Measurements from ENCODE around the gene TMEM259. TPM values are rescaled to one million over a fixed set of nuclear protein-coding genes. Genes with fewer than 3 reads are reported as not detected.

Gene TMEM259
- total RNA-seq, 1 experiment from 2014 or later: 202 TPM

DNA sequence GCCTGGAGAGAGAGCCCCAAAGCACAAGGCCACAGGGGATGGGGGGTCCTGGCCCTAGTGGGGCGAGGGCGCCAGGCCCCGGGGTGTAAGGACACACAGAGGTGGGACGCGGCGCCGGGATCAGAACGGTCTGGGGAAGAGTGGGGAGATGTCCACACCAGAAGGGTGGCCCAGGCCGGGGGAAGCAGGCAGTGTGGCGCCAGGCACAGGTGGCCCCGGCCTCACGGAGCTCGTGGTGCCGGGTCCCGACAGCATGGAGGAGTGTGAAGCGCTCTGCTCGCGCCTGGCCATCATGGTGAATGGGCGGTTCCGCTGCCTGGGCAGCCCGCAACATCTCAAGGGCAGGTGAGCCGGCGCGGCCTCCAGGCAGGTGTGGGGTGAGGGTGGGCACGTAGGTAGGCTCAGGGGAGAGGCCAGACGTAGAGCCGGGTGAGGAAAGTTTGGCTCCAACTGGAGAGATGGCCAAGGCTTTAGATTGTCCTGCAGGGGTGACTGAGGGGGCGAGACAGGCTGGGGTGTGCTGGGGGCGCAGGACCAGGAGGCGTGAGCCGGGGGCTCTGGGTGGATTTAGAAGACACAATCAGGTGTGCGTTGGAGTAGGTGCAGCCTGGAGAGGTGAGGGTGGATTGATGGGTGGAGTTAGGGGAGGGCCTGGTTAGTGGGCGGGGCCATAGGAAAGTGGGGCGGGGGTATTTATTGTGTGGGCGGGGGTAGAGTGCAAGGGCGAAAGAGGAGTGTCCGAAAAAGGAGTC, 43.2 kb upstream of the TMEM259 start:
- no peak for DNase-seq (ENCODE audit: low read depth, low spot score)
- intact Hi-C loops (cut with micrococcal nuclease): loop anchor here (5.0 kb wide), 1 partner anchor 38 kb away; the partner anchor contains the start of gene GPX4
- H3K9ac ChIP-seq (ENCODE audit: low read length): peak overlapping the region; percentile 92
- H4K20me1 ChIP-seq (ENCODE audit: insufficient read depth): no peaks in the 10 kb centered on the region
- H3K9me2 ChIP-seq (ENCODE audit: insufficient read depth): no peaks in the 10 kb centered on the region
- peak; percentile 41 for ATAC-seq
- no peak for TF ChIP-seq CEBPB (IDR thresholded peaks at IDR 0.05; ENCODE audit: low read depth)
- TF ChIP-seq EGR1 (IDR thresholded peaks at IDR 0.05; ENCODE audit: low read depth): peak; percentile 50; the same call in 1 of the 2 replicates
- no peak for TF ChIP-seq SRF (IDR thresholded peaks at IDR 0.05; ENCODE audit: low read depth)
- BruUV-seq (replicated peaks): no TSS peak
- 0 out of 4 replicates have a peak, but pooled peaks cover 0 to 3% of the 10 kb centered on the region in 2 experiments for H3K36me3 ChIP-seq (ENCODE audit: control insufficient read depth in 1 of 2, insufficient read depth in 2 of 2, low read length in 2 of 2)
- H3K4me3 ChIP-seq (replicated peaks in 1 of 2; ENCODE audit: low read depth in 1 of 2, low read length in 2 of 2): peak overlapping the region; percentile 64 to 78
- peaks cover 30 to 66% of the 10 kb centered on the region in 2 experiments for H3K4me1 ChIP-seq (ENCODE audit: control insufficient read depth in 1 of 2, insufficient read depth in 2 of 2, low read length in 2 of 2)
- CTCF ChIA-PET: interaction anchor here (0.6 to 2.5 kb wide), 12 partner anchors 12 to 202 kb away, joined by 3 to 20 read pairs (median 4); partner anchors contain the start of genes ABCA7, ATP5F1D and GPX4
- peaks cover 26% of the 10 kb centered on the region; the same call in 1 of the 2 replicates for H3K79me2 ChIP-seq (ENCODE audit: insufficient read depth, low read length)
- RAD21 ChIA-PET (ENCODE audit: low non-redundant PET in 1 of 2, low total read pairs in 2 of 2, uncharacterized antibody in 2 of 2, unreplicated experiment in 2 of 2): interaction anchor here in 1 of 2 experiments (1.0 kb wide), 1 partner anchor 37 kb away, joined by 3 read pairs; the partner anchor contains the start of gene CNN2
- peak overlapping the region; percentile 94 for H3K4me2 ChIP-seq (ENCODE audit: low read length)
- H3K27me3 ChIP-seq (ENCODE audit: insufficient read depth, low read length): no peaks in the 10 kb centered on the region
- POLR2A ChIA-PET: interaction anchor here (0.7 to 2.4 kb wide), 8 partner anchors 8 to 49 kb away, joined by 3 to 8 read pairs (median 4); partner anchors contain the start of gene ABCA7
- peak overlapping the region; percentile 100 for H3K27ac ChIP-seq (ENCODE audit: low read depth, low read length)
- H2AFZ ChIP-seq (ENCODE audit: low read depth, low read length, poor library complexity, severe bottlenecking): no peak overlapping the region
- no peaks in the 10 kb centered on the region for H3K9me3 ChIP-seq (ENCODE audit: control insufficient read depth in 1 of 2, insufficient read depth in 1 of 2, low read depth in 1 of 2, low read length in 2 of 2)

- H3K36me3 ChIP-seq (ENCODE audit: control insufficient read depth in 1 of 2, insufficient read depth in 2 of 2, low read length in 2 of 2): no peaks in the 10 kb centered on the region
- H3K27me3 ChIP-seq (ENCODE audit: insufficient read depth, low read length): no peaks in the 10 kb centered on the region
- BruUV-seq (replicated peaks): no TSS peak
- peak overlapping the region; percentile 100 for H3K27ac ChIP-seq (ENCODE audit: low read depth, low read length)
- H3K9ac ChIP-seq (ENCODE audit: low read length): peak overlapping the region; percentile 92
- H3K4me1 ChIP-seq (ENCODE audit: control insufficient read depth in 1 of 2, insufficient read depth in 2 of 2, low read length in 2 of 2): peaks cover 30 to 58% of the 10 kb centered on the region in 2 experiments
- H2AFZ ChIP-seq (ENCODE audit: low read depth, low read length, poor library complexity, severe bottlenecking): no peak overlapping the region
- TF ChIP-seq TCF7L2 (IDR thresholded peaks at IDR 0.05; ENCODE audit: borderline replicate concordance, extremely low read depth, insufficient read depth, insufficient read length): no peak
- TF ChIP-seq POLR2A (IDR thresholded peaks at IDR 0.05; ENCODE audit: borderline replicate concordance, extremely low read depth, insufficient read depth, insufficient read length): no peak
- no peak for TF ChIP-seq EZH2phosphoT487 (IDR thresholded peaks at IDR 0.05; ENCODE audit: borderline replicate concordance)
- TF ChIP-seq SIN3A (IDR thresholded peaks at IDR 0.05; ENCODE audit: low read depth): no peak
- peak; percentile 35; the same call in 1 of the 2 replicates for TF ChIP-seq POLR2AphosphoS5 (IDR thresholded peaks at IDR 0.05; ENCODE audit: low read depth, low read length)
- TF ChIP-seq, protein P1, sequence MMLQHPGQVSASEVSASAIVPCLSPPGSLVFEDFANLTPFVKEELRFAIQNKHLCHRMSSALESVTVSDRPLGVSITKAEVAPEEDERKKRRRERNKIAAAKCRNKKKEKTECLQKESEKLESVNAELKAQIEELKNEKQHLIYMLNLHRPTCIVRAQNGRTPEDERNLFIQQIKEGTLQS (IDR thresholded peaks at IDR 0.05): no peak
- peaks cover 19% of the 10 kb centered on the region; the same call in 1 of the 2 replicates for H3K79me2 ChIP-seq (ENCODE audit: insufficient read depth, low read length)
- DNase-seq (ENCODE audit: low read depth, low spot score) (peak; percentile 78), ATAC-seq (0 out of 2 replicates have a peak, but pooled peaks have one; percentile 4)
- H3K9me3 ChIP-seq (ENCODE audit: control insufficient read depth in 1 of 2, insufficient read depth in 1 of 2, low read depth in 1 of 2, low read length in 2 of 2): no peaks in the 10 kb centered on the region
- H3K4me3 ChIP-seq (replicated peaks in 1 of 2; ENCODE audit: low read depth in 1 of 2, low read length in 2 of 2): no peak overlapping the region
- no peaks in the 10 kb centered on the region for H4K20me1 ChIP-seq (ENCODE audit: insufficient read depth)
- intact Hi-C loops (cut with micrococcal nuclease): loop anchor here (5.0 kb wide), 1 partner anchor 39 kb away; the partner anchor contains the start of gene GPX4
- no peaks in the 10 kb centered on the region for H3K9me2 ChIP-seq (ENCODE audit: insufficient read depth)
- peak overlapping the region; percentile 94 for H3K4me2 ChIP-seq (ENCODE audit: low read length)
- ChIA-PET CTCF (interaction anchor here (0.7 to 1.3 kb wide), 2 partner anchors 41 to 104 kb away, joined by 3 to 6 read pairs; partner anchors contain the start of gene GPX4), RAD21 (ENCODE audit: low non-redundant PET in 1 of 2, low total read pairs in 2 of 2, uncharacterized antibody in 2 of 2, unreplicated experiment in 2 of 2) (no interaction called here), POLR2A (interaction anchor here (1.1 to 1.4 kb wide), 3 partner anchors 8 to 41 kb away, joined by 3 to 4 read pairs (median 3); partner anchors contain the start of gene GPX4)
These were observed 42.3 kb upstream of the TMEM259 start for GRCh38 chr19:1063030-1063908.

Data from HCT116 (cell line).